ENCODE data around the gene ITGA11. TPM values are rescaled to one million over a fixed set of nuclear protein-coding genes. Genes with fewer than 3 reads are reported as not detected.
A peak's percentile ranks its signal among the peaks of the same experiment; 100 is the strongest.

The ITGA11 gene
- total RNA-seq, 1 experiment from 2014 or later: 0.70 TPM

DNA sequence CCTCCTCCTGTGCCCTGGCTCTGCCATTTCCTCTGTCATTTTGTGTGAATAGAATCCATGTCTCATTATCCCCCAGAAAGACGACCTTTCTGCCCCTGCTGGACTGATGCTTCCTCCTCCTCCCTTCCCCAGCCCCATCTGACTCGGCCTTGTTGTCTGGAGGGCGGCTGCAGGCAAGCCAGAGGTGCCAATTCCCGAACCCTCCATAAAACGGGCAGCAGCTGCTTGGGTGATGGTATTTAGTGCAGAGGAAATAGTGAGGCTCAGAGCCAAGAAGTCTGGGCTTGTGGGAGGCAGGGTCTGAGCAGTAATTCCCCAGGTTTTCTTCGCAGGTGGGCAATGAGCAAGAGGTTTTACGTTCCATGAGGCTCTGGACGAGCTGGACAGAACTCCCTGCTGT, 71.2 kb downstream of the ITGA11 start:
- Histone ChIP-seq H3K4me1 (replicated peaks; ENCODE audit: insufficient read depth) (peaks cover under 1% of the 10 kb centered on the region; the same call in 1 of the 2 replicates), H3K9me3 (ENCODE audit: insufficient read depth, low read depth) (no peaks in the 10 kb centered on the region), H3K9me2 (ENCODE audit: insufficient read depth) (no peaks in the 10 kb centered on the region), H3K4me2 (no peak overlapping the region), H3F3A (ENCODE audit: insufficient read depth, low read depth) (0 out of 2 replicates have a peak, but pooled peaks cover under 1% of the 10 kb centered on the region), H4K20me1 (ENCODE audit: insufficient read depth) (no peaks in the 10 kb centered on the region), H3K27me3 (ENCODE audit: insufficient read depth, low read depth) (no peaks in the 10 kb centered on the region), H3K27ac (no peak overlapping the region), H3K79me2 (ENCODE audit: low read depth) (no peaks in the 10 kb centered on the region), H2AFZ (no peak overlapping the region), H3K4me3 (no peak overlapping the region), H3K36me3 (ENCODE audit: low read depth) (no peaks in the 10 kb centered on the region)
- DNase-seq: no peak
- ChIA-PET POLR2A (ENCODE audit: unreplicated experiment) (no interaction called here), CTCF (no interaction called here)
- BruUV-seq (replicated peaks): no TSS peak
- no peak for TF ChIP-seq CTCF (conservative IDR thresholded peaks at IDR 0.05)
- no peak for TF ChIP-seq EZH2 (IDR thresholded peaks at IDR 0.05; ENCODE audit: low read depth)
- intact Hi-C loops (cut with micrococcal nuclease; ENCODE audit: unreplicated experiment): no loop called here

GRCh38 chr15:68356778-68357177, 75.2 kb downstream of the ITGA11 start:
- DNase-seq: no peak
- Histone ChIP-seq H3K27ac (no peak overlapping the region), H3K79me2 (ENCODE audit: low read depth) (no peaks in the 10 kb centered on the region), H3K36me3 (ENCODE audit: low read depth) (no peaks in the 10 kb centered on the region), H3K4me2 (no peak overlapping the region), H3K27me3 (ENCODE audit: insufficient read depth, low read depth) (no peaks in the 10 kb centered on the region), H3F3A (ENCODE audit: insufficient read depth, low read depth) (peaks cover 22% of the 10 kb centered on the region; the same call in 1 of the 2 replicates), H3K9me2 (ENCODE audit: insufficient read depth) (no peaks in the 10 kb centered on the region), H3K4me1 (replicated peaks; ENCODE audit: insufficient read depth) (peaks cover 39% of the 10 kb centered on the region), H3K4me3 (no peak overlapping the region), H2AFZ (no peak overlapping the region), H3K9me3 (ENCODE audit: insufficient read depth, low read depth) (no peaks in the 10 kb centered on the region), H4K20me1 (ENCODE audit: insufficient read depth) (no peaks in the 10 kb centered on the region)
- CTCF ChIA-PET: no interaction called here
- no peak for TF ChIP-seq CTCF (conservative IDR thresholded peaks at IDR 0.05)
- no peak for TF ChIP-seq EZH2 (IDR thresholded peaks at IDR 0.05; ENCODE audit: low read depth)
- POLR2A ChIA-PET (ENCODE audit: unreplicated experiment): no interaction called here
- intact Hi-C loops (cut with micrococcal nuclease; ENCODE audit: unreplicated experiment): no loop called here
- no TSS peak for BruUV-seq (replicated peaks)

DNA sequence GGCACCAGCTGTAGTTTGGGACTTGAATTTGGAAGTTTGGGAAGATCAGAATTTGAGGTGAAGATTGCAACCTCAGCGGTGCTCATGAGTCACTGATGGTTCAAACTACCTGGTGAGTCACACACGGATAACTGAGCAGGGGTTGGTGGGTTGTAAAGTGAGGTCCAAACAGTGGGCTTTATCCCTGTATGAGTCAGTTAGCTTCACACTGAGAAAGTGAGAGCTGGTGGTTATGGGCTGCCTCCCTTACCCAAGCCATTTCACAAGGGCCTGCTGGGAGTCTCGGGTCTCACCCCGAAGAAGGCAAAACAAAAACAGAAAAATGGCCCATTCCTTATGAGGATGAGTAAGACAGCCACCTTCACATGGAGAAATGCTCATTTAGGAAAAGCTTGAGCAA, 77.0 kb downstream of the ITGA11 start:
- peak; percentile 36 to 79 for DNase-seq
- Histone ChIP-seq H3K27ac (peak overlapping the region; percentile 90), H3K9me3 (ENCODE audit: insufficient read depth, low read depth) (no peaks in the 10 kb centered on the region), H2AFZ (no peak overlapping the region), H3K4me2 (peak overlapping the region; percentile 47), H3F3A (ENCODE audit: insufficient read depth, low read depth) (peaks cover 22% of the 10 kb centered on the region; the same call in 1 of the 2 replicates), H3K27me3 (ENCODE audit: insufficient read depth, low read depth) (no peaks in the 10 kb centered on the region), H4K20me1 (ENCODE audit: insufficient read depth) (no peaks in the 10 kb centered on the region), H3K79me2 (ENCODE audit: low read depth) (no peaks in the 10 kb centered on the region), H3K4me3 (no peak overlapping the region), H3K4me1 (replicated peaks; ENCODE audit: insufficient read depth) (peaks cover 39% of the 10 kb centered on the region), H3K9me2 (ENCODE audit: insufficient read depth) (no peaks in the 10 kb centered on the region), H3K36me3 (ENCODE audit: low read depth) (no peaks in the 10 kb centered on the region)
- ChIA-PET POLR2A (ENCODE audit: unreplicated experiment) (no interaction called here), CTCF (interaction anchor here (0.5 to 0.7 kb wide), 2 partner anchors 49 to 95 kb away, joined by 3 to 22 read pairs; no protein-coding TSS in a partner anchor)
- TF ChIP-seq EZH2 (IDR thresholded peaks at IDR 0.05; ENCODE audit: low read depth) (no peak), CTCF (conservative IDR thresholded peaks at IDR 0.05) (no peak)
- BruUV-seq (replicated peaks): no TSS peak
- intact Hi-C loops (cut with micrococcal nuclease; ENCODE audit: unreplicated experiment): no loop called here

Data from PC-9 (cell line).